GM23338 (cell line): Measurements from ENCODE around the gene RHOD. TPM values are rescaled to one million over a fixed set of nuclear protein-coding genes. Genes with fewer than 3 reads are reported as not detected.

ENCODE experiments used
- ATAC-seq: fragments of 200-7000 bp; cut with Tn5 transposase; 3 replicates; pipeline ENCODE4 v1.9.1; 2020
- DNase-seq: peaks from one replicate; pipeline ENCODE4 v3.0.0-alpha.2; 2015; ENCODE audit warnings: low spot score
- H2AFZ ChIP-seq: fragments of 200-600 bp; sonication (generic); 2 replicates; pipeline ENCODE4 v1.8.0; 2016; ENCODE audit warnings: antibody characterized with exemption, mild to moderate bottlenecking, moderate library complexity
- H3F3A ChIP-seq: fragments of 200-600 bp; sonication (generic); replicated peaks from 2 replicates; pipeline ENCODE4 v1.8.0; 2017; ENCODE audit warnings: antibody characterized with exemption, mixed run types, low read depth
- H3K27ac ChIP-seq: fragments of 200-600 bp; sonication (generic); 2 replicates; pipeline ENCODE4 v1.6.1; 2016; ENCODE audit warnings: low read depth
- H3K27me3 ChIP-seq: fragments of 200-600 bp; sonication (generic); 2 replicates; pipeline ENCODE4 v1.8.0; 2016; ENCODE audit warnings: mild to moderate bottlenecking, mixed run types, moderate library complexity; ENCODE audit not compliant: insufficient read depth
- H3K36me3 ChIP-seq: fragments of 200-600 bp; sonication (generic); 2 replicates; pipeline ENCODE4 v1.8.0; 2016; ENCODE audit warnings: mild to moderate bottlenecking; ENCODE audit not compliant: insufficient read depth
- H3K4me1 ChIP-seq: fragments of 200-600 bp; sonication (generic); 2 replicates; pipeline ENCODE4 v1.8.0; 2016; ENCODE audit warnings: mild to moderate bottlenecking, moderate library complexity; ENCODE audit not compliant: insufficient read depth
- H3K4me2 ChIP-seq: fragments of 200-600 bp; sonication (generic); 2 replicates; pipeline ENCODE4 v1.7.1; 2017; ENCODE audit warnings: mixed run types
- H3K4me3 ChIP-seq: fragments of 200-600 bp; sonication (generic); 2 replicates; pipeline ENCODE4 v1.6.1; 2016; ENCODE audit warnings: mixed run types
- H3K79me2 ChIP-seq: fragments of 200-600 bp; sonication (generic); replicated peaks from 2 replicates; pipeline ENCODE4 v1.8.0; 2017; ENCODE audit warnings: mild to moderate bottlenecking; ENCODE audit not compliant: insufficient read depth
- H3K9me2 ChIP-seq: fragments of 200-600 bp; sonication (generic); 2 replicates; pipeline ENCODE4 v1.8.0; 2017; ENCODE audit not compliant: insufficient read depth
- H4K20me1 ChIP-seq: fragments of 200-600 bp; sonication (generic); replicated peaks from 2 replicates; pipeline ENCODE4 v1.8.0; 2017; ENCODE audit warnings: mild to moderate bottlenecking; ENCODE audit not compliant: insufficient read depth
- H3K27ac Mint-ChIP-seq: 2 replicates; pipeline ENCODE4 v1.8.0; 2020; ENCODE audit warnings: inconsistent platforms, mild to moderate bottlenecking, moderate library complexity, mixed read lengths
- H3K27me3 Mint-ChIP-seq: 3 replicates; pipeline ENCODE4 v1.8.0; 2022; ENCODE audit warnings: low read depth, mild to moderate bottlenecking, moderate library complexity, mixed read lengths, inconsistent platforms; ENCODE audit not compliant: insufficient read depth, poor library complexity
- H3K36me3 Mint-ChIP-seq: 3 replicates; pipeline ENCODE4 v1.8.0; 2021; ENCODE audit warnings: low read depth, mild to moderate bottlenecking, inconsistent platforms, moderate library complexity, mixed read lengths
- H3K4me1 Mint-ChIP-seq: 3 replicates; pipeline ENCODE4 v1.8.0; 2020; ENCODE audit warnings: mild to moderate bottlenecking, inconsistent platforms, mixed read lengths
- H3K4me3 Mint-ChIP-seq: 3 replicates; pipeline ENCODE4 v1.8.0; 2021; ENCODE audit warnings: moderate library complexity, mild to moderate bottlenecking, inconsistent platforms, mixed read lengths
- H3K9me3 Mint-ChIP-seq: 3 replicates; pipeline ENCODE4 v1.8.0; 2020; ENCODE audit warnings: moderate library complexity, mild to moderate bottlenecking, inconsistent platforms, mixed read lengths
- EZH2phosphoT487 ChIP-seq: fragments of 200-600 bp; sonication (generic); IDR thresholded peaks from one replicate; pipeline ENCODE4 v1.8.1; 2018; ENCODE audit warnings: antibody characterized with exemption; ENCODE audit not compliant: unreplicated experiment
- JUNB ChIP-seq: IDR thresholded peaks from one replicate; pipeline ENCODE4 v1.6.1; 2016; ENCODE audit warnings: antibody characterized with exemption; ENCODE audit not compliant: unreplicated experiment
- NANOG ChIP-seq: IDR thresholded peaks from 2 replicates; pipeline ENCODE4 v1.6.1; 2016; ENCODE audit warnings: antibody characterized with exemption, borderline replicate concordance
- STAT1 ChIP-seq: IDR thresholded peaks from one replicate; pipeline ENCODE4 v1.6.1; 2016; ENCODE audit warnings: antibody characterized with exemption; ENCODE audit not compliant: unreplicated experiment
- ZNF114 ChIP-seq: fragments of 250-450 bp; sonication (Bioruptor Pico); IDR thresholded peaks from 2 replicates; pipeline ENCODE4 v1.5.0; 2020; ENCODE audit warnings: mild to moderate bottlenecking, moderate library complexity
- ZNF331 ChIP-seq: fragments of 250-450 bp; sonication (Bioruptor Pico); IDR thresholded peaks from 2 replicates; pipeline ENCODE4 v1.5.0; 2020; ENCODE audit warnings: low read depth, mild to moderate bottlenecking, moderate library complexity
- polyA plus RNA-seq: library from polyadenylated mRNA; unstranded; fragments of >200 nt; fragmentation: Nextera tagmentation; extraction: Ambion mirVana; gene quantifications from 2 replicates; pipeline ENCODE4 v1.2.1, GENCODE V29; 2016
- total RNA-seq: library from RNA; depleted of rRNA; stranded (reverse); fragments of >200 nt; shearing (Covaris generic); gene quantifications from 2 replicates; pipeline ENCODE4 v1.2.3, GENCODE V29; 2014
- TF ChIP-seq, protein P1 (sequence below): fragments of 250-450 bp; sonication (Bioruptor Pico); IDR thresholded peaks from 2 replicates; pipeline ENCODE4 v1.5.0; 2020; ENCODE audit warnings: mild to moderate bottlenecking, moderate library complexity
- TF ChIP-seq, protein P2 (sequence below): IDR thresholded peaks from 2 replicates; pipeline ENCODE4 v1.6.1; 2016; ENCODE audit warnings: antibody characterized with exemption
- TF ChIP-seq, protein P3 (sequence below): IDR thresholded peaks from one replicate; pipeline ENCODE4 v1.6.1; 2018; ENCODE audit warnings: antibody characterized with exemption; ENCODE audit not compliant: unreplicated experiment
- TF ChIP-seq, protein P4 (sequence below), 2 experiments: fragments of 200-600 bp in 1 of 2; sonication (generic) in 1 of 2; conservative IDR thresholded peaks; 2 replicates each; pipeline versions ENCODE4 v1.5.1 to v1.6.1; 2016 to 2017; ENCODE audit warnings: antibody characterized with exemption in 2 of 2, low read depth in 2 of 2, mild to moderate bottlenecking in 2 of 2, moderate library complexity in 1 of 2

Gene RHOD
- total and polyA plus RNA-seq, 2 experiments from 2014 or later: 13.8 to 16.2 TPM

DNA sequence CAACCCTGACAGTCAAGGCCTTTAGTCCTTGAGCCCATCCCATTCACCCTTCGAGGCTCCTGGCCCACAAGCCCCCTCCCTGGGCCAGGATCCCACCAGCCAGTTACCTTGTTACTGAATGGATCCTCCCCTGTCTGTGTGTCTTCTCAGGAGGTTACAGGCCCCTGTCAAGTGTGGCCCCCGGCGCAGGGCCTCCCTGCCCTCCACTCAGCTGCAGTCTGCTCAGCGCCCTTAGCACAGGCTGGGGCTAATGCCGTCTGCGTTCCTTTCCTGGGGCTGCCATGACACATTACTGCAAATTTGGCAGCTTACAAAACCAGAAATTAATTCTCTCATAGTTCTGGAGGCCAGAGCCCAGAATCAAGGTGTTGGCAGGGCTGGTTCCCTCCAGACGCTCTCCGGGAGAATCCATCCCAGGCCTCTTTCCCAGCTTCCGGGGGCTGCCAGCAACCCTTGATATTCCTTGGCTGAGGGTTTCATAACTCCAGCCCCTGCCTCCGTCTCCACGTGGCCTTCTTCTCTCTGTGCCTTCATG is 43.1 kb upstream of the RHOD start (continued):
- TF ChIP-seq, protein P1, sequence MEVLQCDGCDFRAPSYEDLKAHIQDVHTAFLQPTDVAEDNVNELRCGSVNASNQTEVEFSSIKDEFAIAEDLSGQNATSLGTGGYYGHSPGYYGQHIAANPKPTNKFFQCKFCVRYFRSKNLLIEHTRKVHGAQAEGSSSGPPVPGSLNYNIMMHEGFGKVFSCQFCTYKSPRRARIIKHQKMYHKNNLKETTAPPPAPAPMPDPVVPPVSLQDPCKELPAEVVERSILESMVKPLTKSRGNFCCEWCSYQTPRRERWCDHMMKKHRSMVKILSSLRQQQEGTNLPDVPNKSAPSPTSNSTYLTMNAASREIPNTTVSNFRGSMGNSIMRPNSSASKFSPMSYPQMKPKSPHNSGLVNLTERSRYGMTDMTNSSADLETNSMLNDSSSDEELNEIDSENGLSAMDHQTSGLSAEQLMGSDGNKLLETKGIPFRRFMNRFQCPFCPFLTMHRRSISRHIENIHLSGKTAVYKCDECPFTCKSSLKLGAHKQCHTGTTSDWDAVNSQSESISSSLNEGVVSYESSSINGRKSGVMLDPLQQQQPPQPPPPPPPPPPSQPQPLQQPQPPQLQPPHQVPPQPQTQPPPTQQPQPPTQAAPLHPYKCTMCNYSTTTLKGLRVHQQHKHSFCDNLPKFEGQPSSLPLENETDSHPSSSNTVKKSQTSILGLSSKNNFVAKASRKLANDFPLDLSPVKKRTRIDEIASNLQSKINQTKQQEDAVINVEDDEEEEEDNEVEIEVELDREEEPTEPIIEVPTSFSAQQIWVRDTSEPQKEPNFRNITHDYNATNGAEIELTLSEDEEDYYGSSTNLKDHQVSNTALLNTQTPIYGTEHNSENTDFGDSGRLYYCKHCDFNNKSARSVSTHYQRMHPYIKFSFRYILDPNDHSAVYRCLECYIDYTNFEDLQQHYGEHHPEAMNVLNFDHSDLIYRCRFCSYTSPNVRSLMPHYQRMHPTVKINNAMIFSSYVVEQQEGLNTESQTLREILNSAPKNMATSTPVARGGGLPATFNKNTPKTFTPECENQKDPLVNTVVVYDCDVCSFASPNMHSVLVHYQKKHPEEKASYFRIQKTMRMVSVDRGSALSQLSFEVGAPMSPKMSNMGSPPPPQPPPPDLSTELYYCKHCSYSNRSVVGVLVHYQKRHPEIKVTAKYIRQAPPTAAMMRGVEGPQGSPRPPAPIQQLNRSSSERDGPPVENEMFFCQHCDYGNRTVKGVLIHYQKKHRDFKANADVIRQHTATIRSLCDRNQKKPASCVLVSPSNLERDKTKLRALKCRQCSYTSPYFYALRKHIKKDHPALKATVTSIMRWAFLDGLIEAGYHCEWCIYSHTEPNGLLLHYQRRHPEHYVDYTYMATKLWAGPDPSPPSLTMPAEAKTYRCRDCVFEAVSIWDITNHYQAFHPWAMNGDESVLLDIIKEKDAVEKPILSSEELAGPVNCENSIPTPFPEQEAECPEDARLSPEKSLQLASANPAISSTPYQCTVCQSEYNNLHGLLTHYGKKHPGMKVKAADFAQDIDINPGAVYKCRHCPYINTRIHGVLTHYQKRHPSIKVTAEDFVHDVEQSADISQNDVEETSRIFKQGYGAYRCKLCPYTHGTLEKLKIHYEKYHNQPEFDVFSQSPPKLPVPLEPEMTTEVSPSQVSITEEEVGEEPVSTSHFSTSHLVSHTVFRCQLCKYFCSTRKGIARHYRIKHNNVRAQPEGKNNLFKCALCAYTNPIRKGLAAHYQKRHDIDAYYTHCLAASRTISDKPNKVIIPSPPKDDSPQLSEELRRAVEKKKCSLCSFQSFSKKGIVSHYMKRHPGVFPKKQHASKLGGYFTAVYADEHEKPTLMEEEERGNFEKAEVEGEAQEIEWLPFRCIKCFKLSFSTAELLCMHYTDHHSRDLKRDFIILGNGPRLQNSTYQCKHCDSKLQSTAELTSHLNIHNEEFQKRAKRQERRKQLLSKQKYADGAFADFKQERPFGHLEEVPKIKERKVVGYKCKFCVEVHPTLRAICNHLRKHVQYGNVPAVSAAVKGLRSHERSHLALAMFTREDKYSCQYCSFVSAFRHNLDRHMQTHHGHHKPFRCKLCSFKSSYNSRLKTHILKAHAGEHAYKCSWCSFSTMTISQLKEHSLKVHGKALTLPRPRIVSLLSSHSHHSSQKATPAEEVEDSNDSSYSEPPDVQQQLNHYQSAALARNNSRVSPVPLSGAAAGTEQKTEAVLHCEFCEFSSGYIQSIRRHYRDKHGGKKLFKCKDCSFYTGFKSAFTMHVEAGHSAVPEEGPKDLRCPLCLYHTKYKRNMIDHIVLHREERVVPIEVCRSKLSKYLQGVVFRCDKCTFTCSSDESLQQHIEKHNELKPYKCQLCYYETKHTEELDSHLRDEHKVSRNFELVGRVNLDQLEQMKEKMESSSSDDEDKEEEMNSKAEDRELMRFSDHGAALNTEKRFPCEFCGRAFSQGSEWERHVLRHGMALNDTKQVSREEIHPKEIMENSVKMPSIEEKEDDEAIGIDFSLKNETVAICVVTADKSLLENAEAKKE (CRISPR knock-in tag): no peak

DNA sequence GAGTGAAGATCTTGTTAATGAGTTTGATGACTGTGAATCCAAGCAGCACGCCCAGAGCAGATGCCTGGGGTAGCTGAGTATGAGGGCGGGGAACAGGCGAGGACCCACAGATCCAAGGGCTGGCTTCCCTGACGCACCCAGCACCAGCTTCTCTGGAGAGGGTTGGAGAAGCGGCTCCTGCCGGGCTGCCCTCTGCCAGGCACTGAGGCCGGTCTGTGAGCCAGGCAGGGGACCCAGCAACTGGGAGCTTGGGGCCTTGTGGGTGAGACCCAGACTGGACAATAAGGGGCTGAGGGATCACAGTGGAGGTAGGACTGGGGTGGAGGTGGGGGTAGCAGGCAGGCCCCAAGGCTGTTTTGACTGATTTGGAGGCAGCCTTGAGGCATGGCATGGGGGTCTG is 42.3 kb upstream of the RHOD start:
- H3K27me3 Mint-ChIP-seq: peaks cover 10% of the 10 kb centered on the region
- ATAC-seq (no peak), DNase-seq (no peak)
- Histone ChIP-seq H3K4me1 (no peaks in the 10 kb centered on the region), H2AFZ (no peak overlapping the region), H3K9me2 (no peaks in the 10 kb centered on the region), H3K4me3 (no peak overlapping the region), H3K4me2 (no peak overlapping the region), H3K27me3 (no peaks in the 10 kb centered on the region), H3K36me3 (no peaks in the 10 kb centered on the region), H3F3A (no peaks in the 10 kb centered on the region), H3K27ac (no peak overlapping the region), H3K79me2 (no peaks in the 10 kb centered on the region), H4K20me1 (no peaks in the 10 kb centered on the region)
- no peak overlapping the region; the same call in 2 of the 3 replicates for H3K4me3 Mint-ChIP-seq
- TF ChIP-seq JUNB (no peak), ZNF331 (CRISPR knock-in tag) (no peak), EZH2phosphoT487 (no peak), ZNF114 (CRISPR knock-in tag) (no peak), STAT1 (no peak), NANOG (no peak)
- TF ChIP-seq, protein P2, sequence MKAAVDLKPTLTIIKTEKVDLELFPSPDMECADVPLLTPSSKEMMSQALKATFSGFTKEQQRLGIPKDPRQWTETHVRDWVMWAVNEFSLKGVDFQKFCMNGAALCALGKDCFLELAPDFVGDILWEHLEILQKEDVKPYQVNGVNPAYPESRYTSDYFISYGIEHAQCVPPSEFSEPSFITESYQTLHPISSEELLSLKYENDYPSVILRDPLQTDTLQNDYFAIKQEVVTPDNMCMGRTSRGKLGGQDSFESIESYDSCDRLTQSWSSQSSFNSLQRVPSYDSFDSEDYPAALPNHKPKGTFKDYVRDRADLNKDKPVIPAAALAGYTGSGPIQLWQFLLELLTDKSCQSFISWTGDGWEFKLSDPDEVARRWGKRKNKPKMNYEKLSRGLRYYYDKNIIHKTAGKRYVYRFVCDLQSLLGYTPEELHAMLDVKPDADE: no peak
- TF ChIP-seq, protein P3, sequence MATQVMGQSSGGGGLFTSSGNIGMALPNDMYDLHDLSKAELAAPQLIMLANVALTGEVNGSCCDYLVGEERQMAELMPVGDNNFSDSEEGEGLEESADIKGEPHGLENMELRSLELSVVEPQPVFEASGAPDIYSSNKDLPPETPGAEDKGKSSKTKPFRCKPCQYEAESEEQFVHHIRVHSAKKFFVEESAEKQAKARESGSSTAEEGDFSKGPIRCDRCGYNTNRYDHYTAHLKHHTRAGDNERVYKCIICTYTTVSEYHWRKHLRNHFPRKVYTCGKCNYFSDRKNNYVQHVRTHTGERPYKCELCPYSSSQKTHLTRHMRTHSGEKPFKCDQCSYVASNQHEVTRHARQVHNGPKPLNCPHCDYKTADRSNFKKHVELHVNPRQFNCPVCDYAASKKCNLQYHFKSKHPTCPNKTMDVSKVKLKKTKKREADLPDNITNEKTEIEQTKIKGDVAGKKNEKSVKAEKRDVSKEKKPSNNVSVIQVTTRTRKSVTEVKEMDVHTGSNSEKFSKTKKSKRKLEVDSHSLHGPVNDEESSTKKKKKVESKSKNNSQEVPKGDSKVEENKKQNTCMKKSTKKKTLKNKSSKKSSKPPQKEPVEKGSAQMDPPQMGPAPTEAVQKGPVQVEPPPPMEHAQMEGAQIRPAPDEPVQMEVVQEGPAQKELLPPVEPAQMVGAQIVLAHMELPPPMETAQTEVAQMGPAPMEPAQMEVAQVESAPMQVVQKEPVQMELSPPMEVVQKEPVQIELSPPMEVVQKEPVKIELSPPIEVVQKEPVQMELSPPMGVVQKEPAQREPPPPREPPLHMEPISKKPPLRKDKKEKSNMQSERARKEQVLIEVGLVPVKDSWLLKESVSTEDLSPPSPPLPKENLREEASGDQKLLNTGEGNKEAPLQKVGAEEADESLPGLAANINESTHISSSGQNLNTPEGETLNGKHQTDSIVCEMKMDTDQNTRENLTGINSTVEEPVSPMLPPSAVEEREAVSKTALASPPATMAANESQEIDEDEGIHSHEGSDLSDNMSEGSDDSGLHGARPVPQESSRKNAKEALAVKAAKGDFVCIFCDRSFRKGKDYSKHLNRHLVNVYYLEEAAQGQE: no peak
- TF ChIP-seq, protein P4, sequence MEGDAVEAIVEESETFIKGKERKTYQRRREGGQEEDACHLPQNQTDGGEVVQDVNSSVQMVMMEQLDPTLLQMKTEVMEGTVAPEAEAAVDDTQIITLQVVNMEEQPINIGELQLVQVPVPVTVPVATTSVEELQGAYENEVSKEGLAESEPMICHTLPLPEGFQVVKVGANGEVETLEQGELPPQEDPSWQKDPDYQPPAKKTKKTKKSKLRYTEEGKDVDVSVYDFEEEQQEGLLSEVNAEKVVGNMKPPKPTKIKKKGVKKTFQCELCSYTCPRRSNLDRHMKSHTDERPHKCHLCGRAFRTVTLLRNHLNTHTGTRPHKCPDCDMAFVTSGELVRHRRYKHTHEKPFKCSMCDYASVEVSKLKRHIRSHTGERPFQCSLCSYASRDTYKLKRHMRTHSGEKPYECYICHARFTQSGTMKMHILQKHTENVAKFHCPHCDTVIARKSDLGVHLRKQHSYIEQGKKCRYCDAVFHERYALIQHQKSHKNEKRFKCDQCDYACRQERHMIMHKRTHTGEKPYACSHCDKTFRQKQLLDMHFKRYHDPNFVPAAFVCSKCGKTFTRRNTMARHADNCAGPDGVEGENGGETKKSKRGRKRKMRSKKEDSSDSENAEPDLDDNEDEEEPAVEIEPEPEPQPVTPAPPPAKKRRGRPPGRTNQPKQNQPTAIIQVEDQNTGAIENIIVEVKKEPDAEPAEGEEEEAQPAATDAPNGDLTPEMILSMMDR (conservative IDR thresholded peaks at IDR 0.05; ENCODE audit: low read depth in 2 of 2): no peak
- H3K9me3 Mint-ChIP-seq: peaks cover 3% of the 10 kb centered on the region; the same call in 1 of the 3 replicates
- H3K36me3 Mint-ChIP-seq: peaks cover 6% of the 10 kb centered on the region; the same call in 2 of the 3 replicates
- H3K4me1 Mint-ChIP-seq: peaks cover 10% of the 10 kb centered on the region
- no peak overlapping the region for H3K27ac Mint-ChIP-seq
